LHCN-M2 (cell line): ENCODE results near the gene DYRK2. TPM values are rescaled to one million over a fixed set of nuclear protein-coding genes. Genes with fewer than 3 reads are reported as not detected.
"Not testable (repeated sequence)": the region's sequence is repeated elsewhere in the genome, so short reads cannot be mapped to it uniquely, and the experiment has no call there.

ENCODE experiments used
- DNase-seq: peaks from one replicate; pipeline ENCODE4 v3.0.0-alpha.2; 2012; ENCODE audit warnings: low read depth
- total RNA-seq: library from RNA; depleted of rRNA; stranded (reverse); fragments of >200 nt; gene quantifications from 2 replicates; pipeline ENCODE4 v1.2.3, GENCODE V29; 2014

The DYRK2 gene
- total RNA-seq, 1 experiment from 2014 or later, result 13.9 TPM

DNA sequence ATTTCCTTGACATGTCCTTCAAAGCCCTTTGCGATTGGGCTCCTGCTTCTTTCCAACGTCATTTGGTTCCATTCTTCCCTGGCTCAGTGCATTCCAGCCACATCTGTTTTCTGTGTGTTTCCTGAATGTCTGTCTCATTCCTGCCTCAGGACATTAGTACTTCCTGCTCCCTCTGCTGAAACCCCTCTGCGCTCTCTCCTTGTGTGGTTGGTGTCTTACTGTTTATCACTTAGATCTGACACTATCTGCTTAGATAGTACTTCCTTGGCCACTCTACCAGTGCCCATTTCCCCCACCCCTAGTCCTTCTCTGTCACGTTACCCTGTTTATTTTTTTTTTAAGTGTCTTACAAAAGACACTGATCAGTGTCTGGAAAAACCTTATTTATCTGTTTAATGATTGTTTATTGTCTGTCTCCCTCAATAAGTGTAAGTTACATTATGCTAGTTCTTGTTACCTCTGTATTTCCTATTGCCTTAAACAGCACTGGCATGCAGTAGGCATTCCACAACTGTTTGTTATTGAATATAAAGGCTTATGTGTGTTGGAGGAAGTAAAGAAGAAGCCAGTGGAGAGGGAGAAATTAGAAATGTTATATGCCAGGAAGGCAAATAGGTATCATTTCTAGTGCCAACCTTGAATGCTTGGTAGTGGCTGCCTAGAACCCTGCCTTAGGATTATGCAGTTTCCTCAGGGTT is 21.5 kb downstream of the DYRK2 start:
- no peak for DNase-seq

GRCh38 chr12:67671419-67671818 is 22.9 kb downstream of the DYRK2 start:
- DNase-seq, result no peak

DNA sequence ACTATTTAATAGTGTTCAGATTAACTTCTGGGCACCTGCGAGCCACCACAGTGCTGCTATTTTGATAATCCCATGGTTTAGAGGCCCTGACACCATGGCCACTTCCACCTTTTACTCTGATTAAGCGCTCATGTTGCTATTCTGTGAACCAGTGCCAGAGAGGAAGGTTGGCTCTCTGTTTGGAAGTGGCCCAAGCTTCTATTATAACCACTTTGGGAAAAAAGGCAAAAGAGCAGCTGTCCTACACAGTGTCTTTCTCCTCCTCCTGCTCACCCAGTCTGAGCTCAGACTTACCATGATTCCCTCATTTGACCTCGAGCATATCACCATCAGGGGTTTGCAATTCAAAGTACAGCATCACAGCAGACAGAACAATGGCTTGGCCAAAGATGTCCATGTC is 23.3 kb downstream of the DYRK2 start:
- peak; percentile 53 for DNase-seq

GRCh38 chr12:67672507-67672906 is 24.0 kb downstream of the DYRK2 start:
- not testable (repeated sequence) for DNase-seq

DNA sequence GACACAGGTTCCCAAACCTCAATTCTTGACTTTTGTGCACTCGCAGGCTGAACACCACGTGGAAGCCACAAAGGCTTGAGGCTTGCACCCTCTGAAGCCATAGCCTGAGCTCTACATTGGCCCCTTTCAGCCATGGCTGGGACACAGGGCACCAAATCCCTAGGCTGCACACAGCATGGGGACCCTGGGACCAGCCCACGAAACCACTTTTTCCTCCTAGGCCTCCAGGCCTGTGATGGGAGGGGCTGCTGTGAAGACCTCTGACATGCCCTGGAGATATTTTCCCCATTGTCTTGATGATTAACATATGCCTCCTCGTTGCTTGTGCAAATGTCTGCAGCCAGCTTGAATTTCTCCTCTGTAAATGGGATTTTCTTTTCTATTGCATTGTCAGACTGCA is 25.0 kb downstream of the DYRK2 start:
- not testable (repeated sequence) for DNase-seq

DNA sequence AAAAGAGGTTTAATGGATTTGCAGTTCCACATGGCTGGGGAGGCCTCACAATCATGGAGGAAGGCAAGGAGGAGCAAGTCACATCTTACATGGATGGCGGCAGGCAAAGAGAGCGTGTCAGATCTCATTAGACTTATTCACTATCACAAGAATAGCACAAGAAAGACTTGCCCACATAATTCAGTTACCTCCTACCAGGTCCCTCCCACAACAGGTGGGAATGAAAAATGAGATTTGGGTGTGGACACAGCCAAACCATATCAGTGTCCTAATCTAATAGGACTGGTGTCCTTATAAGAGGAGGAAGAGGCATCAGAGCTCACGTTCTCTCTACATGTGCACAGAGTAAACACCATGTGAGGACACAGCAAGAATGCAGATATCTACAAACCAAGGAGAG is 25.9 kb downstream of the DYRK2 start:
- DNase-seq, result no peak

DNA sequence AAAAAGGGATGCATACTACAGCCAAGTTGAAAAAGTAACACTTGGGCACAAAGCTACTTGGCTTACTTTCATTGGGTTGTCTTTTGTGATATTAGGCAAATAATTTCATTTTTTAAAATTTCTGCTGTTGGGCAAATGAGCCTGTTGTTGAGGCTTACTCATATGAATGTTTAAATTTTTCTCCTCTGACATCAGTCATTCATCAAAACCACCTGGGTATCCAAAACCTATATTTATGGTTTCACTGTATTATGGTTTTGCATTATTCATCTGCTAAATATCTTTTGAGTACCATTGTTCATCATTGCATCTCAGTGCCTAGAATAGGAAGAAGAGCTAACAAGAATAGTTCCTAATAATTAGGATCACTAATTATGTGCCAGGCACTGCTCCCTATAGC is 28.1 kb downstream of the DYRK2 start:
- no peak for DNase-seq

DNA sequence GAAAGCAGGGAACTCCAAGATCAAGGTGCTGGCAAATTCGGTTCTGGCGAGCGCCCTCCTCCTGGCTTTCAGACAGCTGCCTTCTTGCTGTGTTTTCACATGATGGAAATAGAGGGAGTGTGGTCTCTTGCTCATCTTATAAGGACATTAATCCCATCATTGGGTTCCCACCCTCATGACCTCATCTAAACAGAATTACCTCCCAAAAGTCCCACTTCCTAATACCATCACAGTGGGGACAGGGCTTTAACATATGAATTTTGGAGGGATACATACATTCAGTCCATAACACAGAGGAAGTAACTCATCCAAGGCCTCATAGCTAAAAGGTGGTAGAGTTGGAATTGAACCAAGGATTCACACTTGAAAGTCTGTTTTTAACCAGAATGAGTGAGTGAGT is 28.6 kb downstream of the DYRK2 start:
- peak; percentile 51 for DNase-seq

GRCh38 chr12:67681105-67681778 is 32.7 kb downstream of the DYRK2 start:
- DNase-seq, result peak; percentile 93

DNA sequence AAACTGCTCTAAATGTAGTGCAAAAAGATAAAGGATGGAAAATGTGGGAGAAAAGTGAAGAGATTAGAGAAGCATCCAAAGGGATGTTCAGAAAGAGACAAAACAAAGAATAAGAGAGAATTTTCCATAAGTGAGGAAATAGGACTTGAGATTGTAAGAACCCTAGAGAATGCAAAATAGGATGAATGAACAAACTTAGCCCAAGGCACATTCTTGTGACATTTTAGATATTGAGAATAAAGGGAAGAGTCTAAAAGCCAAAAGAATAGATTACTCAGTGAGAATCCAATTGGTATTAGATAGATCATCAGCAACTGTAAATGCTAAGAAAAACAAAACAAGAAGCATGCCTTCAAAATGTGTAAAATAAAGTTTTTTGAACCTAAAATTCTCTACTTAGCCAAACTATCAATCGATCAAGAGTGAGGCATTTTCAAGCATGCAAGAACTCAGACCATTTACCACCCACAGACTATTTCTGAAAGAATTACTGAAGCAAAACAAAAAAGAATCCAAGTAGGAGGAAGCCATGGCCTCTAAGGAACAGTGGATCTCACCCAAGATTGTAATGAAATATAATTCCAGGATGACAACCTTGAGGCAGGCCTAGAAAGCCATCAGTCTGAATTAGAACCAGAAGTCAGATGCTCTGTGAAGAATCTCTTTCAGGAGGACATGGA is 33.5 kb downstream of the DYRK2 start:
- DNase-seq, result no peak

- DNase-seq, result no peak
Measured at GRCh38 chr12:67689385-67689784, 40.8 kb downstream of the DYRK2 start.

GRCh38 chr12:67690656-67691055 is 42.1 kb downstream of the DYRK2 start:
- DNase-seq, result no peak

DNA sequence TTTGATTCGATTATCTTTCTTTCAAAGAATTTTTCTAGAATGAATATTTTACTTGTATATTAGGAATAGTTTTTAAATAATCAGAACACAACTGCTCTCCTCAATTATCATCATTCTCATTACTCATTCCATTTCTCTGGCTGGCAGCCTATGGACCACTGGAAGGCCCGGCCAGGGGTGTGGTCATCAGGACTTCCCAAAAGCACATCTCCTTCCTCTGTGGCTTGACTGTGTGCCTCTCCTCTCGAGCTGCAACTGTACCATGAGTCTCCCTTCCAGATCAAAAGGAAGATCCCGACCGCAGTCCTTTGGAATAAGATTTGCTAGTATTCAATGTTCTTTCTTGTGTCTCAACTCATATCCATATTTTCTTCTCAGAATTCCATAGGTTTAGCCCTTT is 42.7 kb downstream of the DYRK2 start:
- DNase-seq, result no peak

DNA sequence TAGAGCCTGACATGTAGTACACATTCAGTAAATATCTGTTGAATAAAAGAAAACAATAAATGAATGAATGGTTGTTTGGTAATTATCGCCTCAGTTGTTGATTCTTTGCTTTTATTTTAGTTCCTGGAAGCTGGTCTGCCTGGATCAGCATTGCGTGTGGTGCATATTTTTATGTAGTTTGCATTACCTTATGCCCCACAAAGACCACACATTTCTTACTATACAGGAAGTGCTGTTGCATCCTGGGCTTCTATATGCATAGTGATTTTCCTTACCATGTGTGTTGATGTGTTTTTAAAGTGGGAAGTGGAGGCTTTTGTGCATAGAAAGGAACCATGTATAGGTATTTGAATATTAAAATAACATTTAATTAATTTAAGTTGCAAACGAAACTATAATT is 43.6 kb downstream of the DYRK2 start:
- no peak for DNase-seq

DNA sequence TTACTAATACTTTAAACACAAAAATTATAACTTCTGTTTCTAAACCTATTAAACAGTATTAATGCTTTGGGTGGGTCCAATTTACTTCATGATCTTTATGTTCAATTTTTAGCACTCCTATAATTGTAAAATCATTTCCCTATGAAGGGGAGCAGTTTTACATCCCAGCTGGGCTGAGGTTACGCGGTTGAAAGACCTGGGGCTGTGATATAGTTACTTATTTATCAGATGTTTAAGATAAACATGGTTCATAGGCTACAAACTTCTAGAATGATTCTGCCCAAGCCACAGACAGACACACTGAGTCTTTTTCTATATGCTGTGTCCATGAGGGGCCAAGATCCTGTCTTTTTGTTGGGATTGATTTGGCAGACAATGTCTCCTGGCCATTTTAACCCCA is 44.4 kb downstream of the DYRK2 start:
- DNase-seq, result no peak

DNA sequence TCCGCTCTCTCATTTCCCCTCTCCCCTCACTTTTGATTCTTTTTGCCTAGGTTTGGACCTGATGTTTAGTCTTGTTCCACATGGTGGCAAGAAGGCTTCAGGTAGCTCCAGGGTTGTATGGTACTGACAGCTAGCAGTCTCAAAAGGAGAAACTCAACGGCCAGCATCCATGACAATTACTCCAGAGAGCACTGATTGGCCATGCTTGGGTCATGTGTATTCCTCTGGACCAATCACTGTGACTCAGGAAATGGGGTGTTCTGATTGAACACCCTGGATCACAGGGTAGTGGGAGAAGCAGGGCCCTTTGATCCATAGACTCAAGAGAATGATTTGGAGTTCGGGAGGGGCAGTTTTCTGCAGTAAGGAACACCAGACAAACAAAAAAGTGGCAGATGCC is 45.3 kb downstream of the DYRK2 start:
- no peak for DNase-seq

DNA sequence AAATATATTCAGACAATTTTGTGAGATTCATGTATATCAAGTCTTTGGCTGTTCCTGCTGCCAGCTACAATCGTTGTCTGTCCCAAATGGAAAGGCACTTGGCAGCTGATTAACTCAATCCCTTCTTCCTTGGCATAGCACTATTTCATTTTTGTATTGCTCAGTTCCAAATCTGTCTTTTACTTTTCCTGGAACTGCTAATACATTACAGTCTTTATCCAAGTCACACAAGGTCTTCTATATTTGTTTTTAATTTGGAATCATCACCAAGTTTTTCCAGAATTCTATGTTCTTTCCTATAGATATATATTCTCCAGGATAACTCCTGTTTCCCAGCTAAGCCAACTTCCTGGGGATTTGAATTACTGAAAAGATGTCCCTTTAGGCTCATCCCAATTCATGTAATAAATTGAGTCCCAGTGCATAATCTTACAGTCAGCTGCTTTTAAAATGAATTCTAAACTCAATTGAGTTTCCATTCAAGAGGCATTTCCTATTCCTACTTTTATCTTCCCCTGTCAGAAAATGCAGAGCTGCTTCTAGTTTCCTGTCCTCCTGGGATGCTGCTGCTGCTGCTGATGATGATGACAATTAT is 45.9 kb downstream of the DYRK2 start:
- no peak for DNase-seq

DNA sequence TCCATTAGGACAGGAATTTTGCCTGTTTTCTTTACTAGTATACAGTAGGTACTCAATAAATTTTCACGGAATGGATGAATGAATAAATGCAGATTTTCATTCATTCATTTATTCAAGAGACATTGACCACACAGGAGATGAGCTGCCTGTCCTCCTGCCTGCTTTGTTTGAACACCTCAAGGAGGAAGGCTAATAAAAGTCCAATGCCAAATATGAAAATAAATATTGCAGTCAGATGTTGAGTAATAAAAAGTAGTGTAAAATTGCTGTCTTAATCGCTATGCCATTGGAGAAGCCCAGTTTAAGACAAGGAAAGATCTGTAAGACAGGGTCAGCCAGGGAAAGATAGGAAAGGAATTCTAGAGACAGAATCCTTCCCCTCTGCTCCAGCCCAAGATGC is 47.4 kb downstream of the DYRK2 start:
- DNase-seq, result no peak

DNA sequence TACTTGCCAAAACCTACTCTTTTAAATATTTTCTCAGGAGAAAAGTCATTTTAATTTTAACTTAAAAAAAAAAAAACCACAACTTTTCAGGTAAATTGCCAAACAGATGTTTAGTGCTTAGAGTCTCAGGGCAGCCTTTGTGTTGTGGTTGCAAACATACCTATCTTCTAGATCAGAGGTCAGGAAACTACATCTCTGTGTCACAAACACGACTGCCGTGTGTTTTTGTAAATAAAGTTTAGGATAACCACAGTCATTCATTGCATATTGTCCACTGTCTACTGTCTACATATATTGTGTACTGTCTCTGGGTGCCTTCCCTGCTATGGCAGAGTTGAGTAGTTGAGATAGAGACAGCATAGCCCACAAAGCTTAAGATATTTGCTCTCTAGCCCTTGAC is 48.9 kb downstream of the DYRK2 start:
- no peak for DNase-seq

- DNase-seq, result peak; percentile 55
Measured at GRCh38 chr12:67697967-67698366, 49.4 kb downstream of the DYRK2 start.

DNA sequence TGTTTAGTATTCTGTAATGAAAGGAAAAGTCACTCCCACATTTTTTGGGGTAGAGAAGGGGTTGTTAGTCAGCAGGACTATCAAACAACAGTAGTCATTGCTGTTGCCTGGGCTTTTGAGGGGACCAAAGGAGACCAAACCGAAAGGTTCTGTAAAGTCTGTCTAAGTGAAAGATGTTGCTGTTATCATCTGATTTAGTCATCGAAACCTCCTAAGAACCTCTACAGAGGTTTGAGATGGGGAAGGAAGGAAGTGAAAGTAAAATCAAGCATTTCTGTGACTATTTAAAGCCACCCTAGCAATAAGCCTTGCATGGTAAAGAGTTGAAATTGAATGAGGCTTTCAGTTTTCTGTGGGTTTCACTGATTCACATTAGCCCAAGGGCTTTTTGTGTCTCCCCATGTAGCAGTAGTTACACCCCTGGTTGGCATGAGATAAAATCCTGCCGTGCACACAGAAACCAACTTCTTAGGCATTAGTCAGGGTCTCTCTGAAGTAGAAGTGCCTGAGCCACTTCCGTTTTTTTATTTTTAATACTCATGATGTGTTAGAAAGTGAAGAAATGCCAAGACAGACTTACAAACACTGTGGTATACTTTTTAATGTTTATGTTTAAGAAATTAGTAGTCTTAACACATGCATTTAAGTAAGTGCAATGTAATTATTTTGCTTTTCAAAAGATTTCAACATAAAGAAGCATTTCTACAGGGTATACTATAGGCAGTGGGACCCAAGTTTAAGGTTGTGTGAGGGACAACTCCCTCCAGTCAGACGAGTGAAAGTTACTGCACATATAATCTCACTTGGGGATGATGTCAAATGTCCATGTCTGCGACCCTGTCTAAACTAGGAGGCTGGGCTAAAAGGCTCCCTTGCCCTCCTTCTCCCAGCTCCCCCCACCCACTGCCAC is 50.4 kb downstream of the DYRK2 start:
- DNase-seq, result peak; percentile 62
